Peyer's patch (tissue), 4 donors: ENCODE measurements around the gene CCDC57. TPM values are rescaled to one million over a fixed set of nuclear protein-coding genes. Genes with fewer than 3 reads are reported as not detected.
A peak's percentile ranks its signal among the peaks of the same experiment; 100 is the strongest.

Experiments used
- DNase-seq, 3 donors: peaks; one replicate each; pipeline ENCODE4 v3.0.0-alpha.2; 2017 to 2019
- H3K27ac ChIP-seq, 4 donors: fragments of 200-600 bp; sonication (generic); one replicate each; pipeline ENCODE4 v1.5.1; 2016 to 2019
- H3K27me3 ChIP-seq, 2 donors: fragments of 200-600 bp; sonication (generic); one replicate each; pipeline ENCODE4 v1.5.1; 2019
- H3K36me3 ChIP-seq, 3 donors: fragments of 200-600 bp; sonication (generic); one replicate each; pipeline ENCODE4 v1.5.1; 2016 to 2019
- H3K4me1 ChIP-seq, 4 donors: fragments of 200-600 bp; sonication (generic); one replicate each; pipeline ENCODE4 v1.5.1; 2016 to 2019
- H3K4me3 ChIP-seq, 4 donors: fragments of 200-600 bp; sonication (generic); 1 replicate in 3 of 4; 2 replicates in 1 of 4; pipeline ENCODE4 v1.5.1; 2016 to 2019; ENCODE audit warnings: mild to moderate bottlenecking in 1 of 4
- H3K9me3 ChIP-seq, 4 donors: fragments of 200-600 bp; sonication (generic); one replicate each; pipeline ENCODE4 v1.5.1; 2016 to 2019; ENCODE audit warnings: mild to moderate bottlenecking in 1 of 4
- POLR2A ChIP-seq, 2 donors: fragments of 450-650 bp; IDR thresholded peaks; one replicate each; pipeline ENCODE4 v1.5.1; 2017; ENCODE audit warnings: antibody characterized with exemption in 2 of 2, mild to moderate bottlenecking in 2 of 2, moderate library complexity in 2 of 2
- total RNA-seq, 4 donors: library from RNA; depleted of rRNA; stranded (reverse); fragments of >200 nt; gene quantifications; one replicate each; pipeline ENCODE4 v1.1.0, GENCODE V29; 2016
- TF ChIP-seq, protein P1 (sequence below), 6 experiments: fragments of 450-650 bp in 4 of 6; fragments of 200-600 bp in 2 of 6; sonication (generic) in 1 of 6; IDR thresholded peaks; one replicate each; pipeline ENCODE4 v1.5.1; 2017 to 2019; ENCODE audit warnings: antibody characterized with exemption in 6 of 6, mild to moderate bottlenecking in 3 of 6, moderate library complexity in 1 of 6

Gene CCDC57
- total RNA-seq, 4 donors from 2014 or later, result 28.2 to 144 (median 79.8) TPM

DNA sequence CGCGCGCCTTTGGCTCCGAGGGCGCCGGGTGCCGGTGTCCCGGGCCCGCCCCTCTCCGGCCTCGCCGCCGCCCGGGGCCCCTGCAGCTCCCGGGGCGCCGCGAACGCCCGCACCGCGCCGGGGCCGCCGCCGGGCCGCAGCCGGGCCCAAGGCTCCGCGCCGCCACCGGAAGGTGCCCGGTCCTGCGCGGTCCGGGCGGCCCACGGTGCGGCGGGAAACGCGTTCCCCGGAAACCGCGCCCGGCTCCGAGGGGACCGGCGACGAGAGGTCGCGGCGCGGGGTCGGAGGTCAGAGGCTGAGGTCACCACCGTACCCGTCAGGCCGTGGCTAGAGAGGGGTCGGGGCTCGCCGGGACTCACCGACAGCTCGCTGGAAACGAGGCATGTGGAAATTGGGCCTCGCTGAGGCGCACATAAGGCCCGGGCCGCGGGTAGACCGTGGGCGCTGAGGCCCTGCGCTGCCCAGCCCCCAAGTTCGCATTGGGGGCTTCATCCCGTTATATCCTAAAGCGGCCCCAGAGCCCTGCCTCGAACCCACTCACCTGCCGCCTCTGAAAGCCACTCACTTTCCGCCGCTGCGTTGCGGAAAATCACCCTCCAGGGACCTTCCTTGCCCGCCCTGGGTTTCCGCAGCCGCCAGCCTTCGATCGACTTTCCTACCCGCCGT lies 146.9 kb downstream of the CCDC57 start, which contains the start of gene DUS1L:
Gene DUS1L (minus strand): TSS at position 167 of the 666 bp plus-strand sequence. CDS start 745 bp downstream, outside the sequence.
- peak in 1 of 2 donors; percentile 64 for TF ChIP-seq POLR2A (IDR thresholded peaks at IDR 0.05)
- TF ChIP-seq, protein P1, sequence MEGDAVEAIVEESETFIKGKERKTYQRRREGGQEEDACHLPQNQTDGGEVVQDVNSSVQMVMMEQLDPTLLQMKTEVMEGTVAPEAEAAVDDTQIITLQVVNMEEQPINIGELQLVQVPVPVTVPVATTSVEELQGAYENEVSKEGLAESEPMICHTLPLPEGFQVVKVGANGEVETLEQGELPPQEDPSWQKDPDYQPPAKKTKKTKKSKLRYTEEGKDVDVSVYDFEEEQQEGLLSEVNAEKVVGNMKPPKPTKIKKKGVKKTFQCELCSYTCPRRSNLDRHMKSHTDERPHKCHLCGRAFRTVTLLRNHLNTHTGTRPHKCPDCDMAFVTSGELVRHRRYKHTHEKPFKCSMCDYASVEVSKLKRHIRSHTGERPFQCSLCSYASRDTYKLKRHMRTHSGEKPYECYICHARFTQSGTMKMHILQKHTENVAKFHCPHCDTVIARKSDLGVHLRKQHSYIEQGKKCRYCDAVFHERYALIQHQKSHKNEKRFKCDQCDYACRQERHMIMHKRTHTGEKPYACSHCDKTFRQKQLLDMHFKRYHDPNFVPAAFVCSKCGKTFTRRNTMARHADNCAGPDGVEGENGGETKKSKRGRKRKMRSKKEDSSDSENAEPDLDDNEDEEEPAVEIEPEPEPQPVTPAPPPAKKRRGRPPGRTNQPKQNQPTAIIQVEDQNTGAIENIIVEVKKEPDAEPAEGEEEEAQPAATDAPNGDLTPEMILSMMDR (IDR thresholded peaks at IDR 0.05), result peak in 1 of 6 experiments; percentile 8
- Histone ChIP-seq H3K4me1 (peaks cover 0 to 26% (median 15%) of the 10 kb centered on the region in 4 donors), H3K36me3 (peaks cover 0 to 32% (median 0%) of the 10 kb centered on the region in 3 donors), H3K27ac (peak within 1 kb of the TSS; percentile 81 to 90 (median 85)), H3K27me3 (no peaks in the 10 kb centered on the region), H3K9me3 (no peaks in the 10 kb centered on the region), H3K4me3 (peak within 1 kb of the TSS; percentile 79 to 100 (median 92))
- peak; percentile 46 to 80 (median 76) for DNase-seq

DNA sequence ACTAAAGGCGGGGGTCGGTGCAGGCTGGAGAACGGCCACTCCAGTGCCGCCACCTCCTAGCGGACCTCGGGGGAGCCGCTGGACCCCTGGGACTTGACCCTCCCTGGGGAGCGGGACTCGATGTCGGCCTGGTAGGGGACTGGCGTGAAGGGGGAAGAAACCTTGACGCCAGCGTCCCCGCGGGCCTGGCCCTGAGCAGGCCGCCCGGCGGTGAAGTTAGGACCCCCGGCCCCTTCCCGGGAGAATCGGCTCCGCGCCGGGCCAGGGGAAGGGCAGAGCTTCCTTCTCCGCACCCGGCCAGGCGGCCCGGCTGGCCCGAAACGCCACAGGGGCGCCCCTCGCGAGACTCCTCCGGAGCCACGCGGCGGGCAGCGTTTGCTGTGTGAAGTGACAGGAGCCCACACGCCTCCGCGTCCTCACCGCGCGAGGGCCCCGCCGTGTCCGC lies 147.4 kb downstream of the CCDC57 start:
- no peaks in the 10 kb centered on the region for H3K27me3 ChIP-seq
- H3K27ac ChIP-seq, result peak overlapping the region; percentile 81 to 90 (median 85)
- no peaks in the 10 kb centered on the region for H3K9me3 ChIP-seq
- H3K4me1 ChIP-seq, result peaks cover 0 to 26% (median 15%) of the 10 kb centered on the region in 4 donors
- peak overlapping the region; percentile 79 to 100 (median 92) for H3K4me3 ChIP-seq
- DNase-seq, result peak in 1 of 3 donors; percentile 20
- TF ChIP-seq, protein P1 (IDR thresholded peaks at IDR 0.05), result no peak
- no peak for TF ChIP-seq POLR2A (IDR thresholded peaks at IDR 0.05)
- peaks cover 0 to 38% (median 0%) of the 10 kb centered on the region in 3 donors for H3K36me3 ChIP-seq

DNA sequence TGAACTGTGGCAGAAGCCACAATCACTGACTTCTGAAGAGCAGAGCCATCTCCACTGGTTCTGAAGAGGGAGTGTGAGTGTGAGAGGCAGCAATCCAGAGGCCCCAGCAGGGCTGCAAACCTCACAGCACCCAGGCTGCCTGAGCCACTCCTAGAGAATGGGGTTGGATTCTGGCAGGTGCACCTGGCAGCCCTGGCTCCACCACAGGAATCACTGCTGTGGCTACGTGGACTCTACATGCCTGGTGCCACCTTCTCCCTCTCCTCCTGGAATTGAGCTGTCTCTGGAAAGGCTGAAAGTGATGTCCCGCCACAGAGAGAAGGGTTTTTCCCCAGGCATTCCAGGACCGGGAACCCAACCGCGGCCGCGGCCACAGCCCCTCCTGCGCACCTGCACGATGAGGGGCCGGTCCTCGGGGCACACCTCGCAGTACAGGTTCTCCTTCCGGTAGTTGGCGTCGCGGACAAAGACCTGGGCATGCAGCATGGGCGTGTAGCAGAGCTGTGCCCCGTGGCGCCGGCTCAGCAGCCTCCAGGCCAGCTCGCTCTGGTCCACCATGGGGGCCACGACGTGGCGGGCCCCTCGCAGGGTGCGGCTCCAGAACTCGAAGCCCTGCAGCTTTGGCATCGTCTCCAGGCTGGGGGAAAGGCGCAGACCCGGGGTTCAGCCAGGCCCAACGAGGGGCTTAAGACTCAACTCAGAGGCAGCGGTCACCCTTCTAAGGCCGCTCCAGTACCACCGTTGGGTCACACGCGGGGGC lies 148.0 kb downstream of the CCDC57 start:
- Histone ChIP-seq H3K4me3 (peak overlapping the region; percentile 79 to 100 (median 92)), H3K27me3 (no peaks in the 10 kb centered on the region), H3K36me3 (peaks cover 0 to 44% (median 0%) of the 10 kb centered on the region in 3 donors), H3K9me3 (no peaks in the 10 kb centered on the region), H3K27ac (peak overlapping the region; percentile 81 to 90 (median 85)), H3K4me1 (peaks cover 0 to 26% (median 15%) of the 10 kb centered on the region in 4 donors)
- no peak for TF ChIP-seq POLR2A (IDR thresholded peaks at IDR 0.05)
- TF ChIP-seq, protein P1 (IDR thresholded peaks at IDR 0.05), result no peak
- DNase-seq, result peak; percentile 22 to 68 (median 60)

DNA sequence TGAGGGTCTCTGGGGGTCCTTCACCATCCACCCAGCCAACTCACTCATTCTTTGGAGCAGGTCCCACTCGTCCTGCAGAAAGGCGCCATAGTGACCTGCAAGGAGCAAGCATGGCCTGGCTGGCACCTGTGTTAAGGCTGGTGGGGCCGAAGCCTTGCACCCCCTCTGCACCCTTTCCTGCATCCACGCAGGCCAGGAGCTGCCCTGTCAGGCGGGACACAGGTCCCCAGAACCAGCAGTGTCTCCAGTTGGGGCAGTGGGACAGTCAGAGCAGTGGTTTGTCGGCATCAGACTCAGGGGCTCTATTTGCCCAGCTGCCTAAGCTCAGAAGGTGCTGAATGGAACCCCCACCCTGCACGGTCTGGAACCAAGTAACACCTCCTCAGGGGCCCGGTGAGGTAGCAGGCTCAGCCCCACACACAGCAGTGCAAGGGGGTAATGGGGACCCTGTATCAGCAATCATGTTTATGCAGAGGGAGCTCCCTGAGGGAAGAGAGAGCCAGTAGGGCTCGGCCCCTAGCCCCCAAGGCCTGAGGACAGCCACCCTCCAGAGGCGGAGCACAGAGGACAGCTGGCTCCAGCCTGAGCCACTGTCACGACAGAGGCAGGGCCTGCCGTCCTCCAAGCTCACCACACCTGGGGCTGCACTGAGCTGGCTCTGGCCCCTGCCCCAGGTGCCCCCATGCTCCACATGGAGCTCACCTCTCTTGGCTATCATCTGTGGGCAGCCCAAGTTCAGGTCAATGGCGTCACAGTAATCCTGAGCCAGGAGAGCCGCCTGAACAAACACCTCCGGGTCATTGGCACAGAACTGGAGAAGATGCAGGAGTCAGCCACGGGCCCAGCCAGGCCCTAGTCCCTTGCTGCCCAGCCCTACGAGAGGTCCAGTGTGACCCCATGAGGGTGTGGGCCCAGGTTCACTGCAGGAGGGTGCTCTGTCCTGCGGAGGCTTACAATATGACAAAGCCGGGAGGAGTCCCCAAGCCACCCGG lies 148.9 kb downstream of the CCDC57 start:
- H3K27me3 ChIP-seq, result no peaks in the 10 kb centered on the region
- DNase-seq, result no peak
- peak overlapping the region in 1 of 4 donors; percentile 90 for H3K27ac ChIP-seq
- H3K4me3 ChIP-seq, result peak overlapping the region in 3 of 4 donors; percentile 79 to 100 (median 93)
- peaks cover 0 to 26% (median 15%) of the 10 kb centered on the region in 4 donors for H3K4me1 ChIP-seq
- peaks cover 0 to 52% (median 0%) of the 10 kb centered on the region in 3 donors for H3K36me3 ChIP-seq
- H3K9me3 ChIP-seq, result no peaks in the 10 kb centered on the region
- no peak for TF ChIP-seq POLR2A (IDR thresholded peaks at IDR 0.05)

DNA sequence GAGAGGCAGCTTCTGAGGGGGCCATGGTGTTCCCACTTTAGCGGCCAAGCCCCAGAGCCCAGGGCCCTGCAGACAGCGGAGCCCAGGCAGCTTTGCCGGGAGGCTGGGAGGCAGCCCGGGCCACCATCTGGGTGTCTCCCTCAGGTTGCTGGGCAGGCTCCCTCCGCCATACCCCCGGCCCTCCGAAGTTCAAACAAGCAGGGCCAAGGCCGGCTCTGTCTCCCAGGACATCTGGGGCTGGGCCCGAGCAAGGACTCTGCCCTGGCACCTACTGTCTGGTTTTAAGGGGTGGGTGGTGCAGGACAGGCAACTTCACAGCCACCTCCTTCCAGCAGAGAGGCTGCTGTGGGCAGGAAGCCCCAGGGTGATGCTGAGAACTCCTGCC lies 149.7 kb downstream of the CCDC57 start:
- Histone ChIP-seq H3K4me1 (peaks cover 0 to 26% (median 15%) of the 10 kb centered on the region in 4 donors), H3K27ac (no peak overlapping the region), H3K4me3 (no peak overlapping the region), H3K27me3 (no peaks in the 10 kb centered on the region), H3K36me3 (peaks cover 0 to 59% (median 0%) of the 10 kb centered on the region in 3 donors), H3K9me3 (no peaks in the 10 kb centered on the region)
- DNase-seq, result no peak
- TF ChIP-seq POLR2A (IDR thresholded peaks at IDR 0.05), result no peak
- TF ChIP-seq, protein P1 (IDR thresholded peaks at IDR 0.05), result no peak
